SJSA1 (cell line): ENCODE measurements around the gene RTN4RL2. TPM values are rescaled to one million over a fixed set of nuclear protein-coding genes. Genes with fewer than 3 reads are reported as not detected.

ENCODE experiments used
- DNase-seq, 2 experiments: peaks; one replicate each; pipeline ENCODE4 v3.0.0-alpha.2; 2015 to 2020; ENCODE audit warnings: low spot score in 2 of 2, low read depth in 1 of 2
- H3K27ac ChIP-seq: fragments of 250-450 bp; sonication (Bioruptor Pico); 2 replicates; pipeline ENCODE4 v1.5.1; 2020; ENCODE audit warnings: mild to moderate bottlenecking, moderate library complexity
- H3K27me3 ChIP-seq: fragments of 250-450 bp; sonication (Bioruptor Pico); replicated peaks from 2 replicates; pipeline ENCODE4 v1.5.1; 2020; ENCODE audit warnings: mild to moderate bottlenecking, moderate library complexity
- H3K36me3 ChIP-seq: fragments of 250-450 bp; sonication (Bioruptor Pico); 2 replicates; pipeline ENCODE4 v1.5.1; 2020; ENCODE audit warnings: mild to moderate bottlenecking
- H3K4me1 ChIP-seq: fragments of 250-450 bp; sonication (Bioruptor Pico); replicated peaks from 2 replicates; pipeline ENCODE4 v1.6.1; 2021; ENCODE audit warnings: mild to moderate bottlenecking
- H3K4me3 ChIP-seq: fragments of 250-450 bp; sonication (Bioruptor Pico); 2 replicates; pipeline ENCODE4 v1.5.1; 2020; ENCODE audit warnings: mild to moderate bottlenecking
- H3K9me3 ChIP-seq: fragments of 250-450 bp; sonication (Bioruptor Pico); replicated peaks from 2 replicates; pipeline ENCODE4 v1.5.1; 2020; ENCODE audit warnings: mild to moderate bottlenecking
- total RNA-seq: library from RNA; depleted of rRNA; stranded (reverse); fragments of >200 nt; shearing (Covaris generic); gene quantifications from 2 replicates; pipeline ENCODE4 v1.2.3, GENCODE V29; 2014; rRNA removed

The RTN4RL2 gene
- not detected in 2 replicates for total RNA-seq

GRCh38 chr11:57460022-57460757 lies at the start of gene RTN4RL2:
Gene RTN4RL2, plus strand, starts transcription at chr11:57460528. Its CDS starts 338 bp downstream, at chr11:57460866.
- peak; percentile 32 to 68 for DNase-seq
- Histone ChIP-seq H3K27me3 (peaks cover 56% of the 10 kb centered on the region), H3K36me3 (no peaks in the 10 kb centered on the region), H3K9me3 (no peaks in the 10 kb centered on the region), H3K27ac (no peak within 1 kb of the TSS), H3K4me1 (peaks cover 31% of the 10 kb centered on the region), H3K4me3 (peak within 1 kb of the TSS; percentile 33)

- H3K9me3 ChIP-seq: no peaks in the 10 kb centered on the region
- peaks cover 81% of the 10 kb centered on the region for H3K36me3 ChIP-seq
- no peaks in the 10 kb centered on the region for H3K27me3 ChIP-seq
- DNase-seq: no peak
- H3K4me1 ChIP-seq: no peaks in the 10 kb centered on the region
- no peak overlapping the region for H3K27ac ChIP-seq
- no peak overlapping the region for H3K4me3 ChIP-seq
These were observed 46.6 kb upstream of the RTN4RL2 start for GRCh38 chr11:57413681-57414080.

GRCh38 chr11:57414612-57415212 lies 45.6 kb upstream of the RTN4RL2 start:
- peaks cover 73% of the 10 kb centered on the region for H3K36me3 ChIP-seq

GRCh38 chr11:57416436-57416835 lies 43.9 kb upstream of the RTN4RL2 start:
- H3K27me3 ChIP-seq: no peaks in the 10 kb centered on the region
- no peaks in the 10 kb centered on the region for H3K9me3 ChIP-seq
- no peaks in the 10 kb centered on the region for H3K4me1 ChIP-seq
- no peak overlapping the region for H3K4me3 ChIP-seq
- DNase-seq: no peak
- H3K27ac ChIP-seq: no peak overlapping the region
- peaks cover 65% of the 10 kb centered on the region for H3K36me3 ChIP-seq

More at GRCh38 chr11:57414612-57415212, 45.6 kb upstream of the RTN4RL2 start:
- Histone ChIP-seq H3K27ac (no peak overlapping the region), H3K27me3 (no peaks in the 10 kb centered on the region), H3K4me3 (no peak overlapping the region), H3K4me1 (no peaks in the 10 kb centered on the region), H3K9me3 (no peaks in the 10 kb centered on the region)
- no peak for DNase-seq

GRCh38 chr11:57417056-57417455 lies 43.3 kb upstream of the RTN4RL2 start:
- Histone ChIP-seq H3K4me1 (no peaks in the 10 kb centered on the region), H3K4me3 (no peak overlapping the region), H3K36me3 (peaks cover 64% of the 10 kb centered on the region), H3K27ac (no peak overlapping the region), H3K9me3 (no peaks in the 10 kb centered on the region), H3K27me3 (no peaks in the 10 kb centered on the region)
- DNase-seq: no peak

- Histone ChIP-seq H3K4me3 (no peak overlapping the region), H3K36me3 (peaks cover 61% of the 10 kb centered on the region), H3K9me3 (no peaks in the 10 kb centered on the region), H3K27me3 (no peaks in the 10 kb centered on the region), H3K4me1 (no peaks in the 10 kb centered on the region), H3K27ac (no peak overlapping the region)
- DNase-seq: no peak
These were observed 42.2 kb upstream of the RTN4RL2 start for GRCh38 chr11:57418131-57418530.

- Histone ChIP-seq H3K36me3 (peaks cover 60% of the 10 kb centered on the region), H3K27me3 (no peaks in the 10 kb centered on the region), H3K9me3 (no peaks in the 10 kb centered on the region), H3K4me3 (no peak overlapping the region), H3K4me1 (no peaks in the 10 kb centered on the region), H3K27ac (no peak overlapping the region)
- no peak for DNase-seq
These were observed 41.2 kb upstream of the RTN4RL2 start for GRCh38 chr11:57419146-57419545.

GRCh38 chr11:57421066-57421465 lies 39.3 kb upstream of the RTN4RL2 start:
- Histone ChIP-seq H3K4me3 (no peak overlapping the region), H3K36me3 (peaks cover 56% of the 10 kb centered on the region), H3K4me1 (peaks cover 15% of the 10 kb centered on the region), H3K27ac (no peak overlapping the region), H3K27me3 (no peaks in the 10 kb centered on the region), H3K9me3 (no peaks in the 10 kb centered on the region)
- DNase-seq: no peak

GRCh38 chr11:57421805-57422204 lies 38.5 kb upstream of the RTN4RL2 start:
- H3K4me3 ChIP-seq: no peak overlapping the region
- peaks cover 23% of the 10 kb centered on the region for H3K4me1 ChIP-seq
- H3K36me3 ChIP-seq: peaks cover 49% of the 10 kb centered on the region

GRCh38 chr11:57422669-57423068 lies 37.7 kb upstream of the RTN4RL2 start:
- peaks cover 31% of the 10 kb centered on the region for H3K4me1 ChIP-seq
- no peaks in the 10 kb centered on the region for H3K27me3 ChIP-seq
- peaks cover 40% of the 10 kb centered on the region for H3K36me3 ChIP-seq
- no peak for DNase-seq
- H3K27ac ChIP-seq: no peak overlapping the region
- no peak overlapping the region for H3K4me3 ChIP-seq
- H3K9me3 ChIP-seq: no peaks in the 10 kb centered on the region

More at GRCh38 chr11:57421805-57422204, 38.5 kb upstream of the RTN4RL2 start:
- no peak overlapping the region for H3K27ac ChIP-seq
- H3K9me3 ChIP-seq: no peaks in the 10 kb centered on the region
- no peak for DNase-seq
- H3K27me3 ChIP-seq: no peaks in the 10 kb centered on the region

- Histone ChIP-seq H3K27ac (no peak overlapping the region), H3K9me3 (no peaks in the 10 kb centered on the region), H3K36me3 (peaks cover 30% of the 10 kb centered on the region), H3K27me3 (no peaks in the 10 kb centered on the region), H3K4me1 (peaks cover 35% of the 10 kb centered on the region), H3K4me3 (no peak overlapping the region)
- DNase-seq: no peak
These were observed 36.1 kb upstream of the RTN4RL2 start for GRCh38 chr11:57424137-57424791.

GRCh38 chr11:57424792-57425564 lies 35.4 kb upstream of the RTN4RL2 start:
- Histone ChIP-seq H3K27ac (no peak overlapping the region), H3K36me3 (peaks cover 30% of the 10 kb centered on the region), H3K9me3 (no peaks in the 10 kb centered on the region), H3K4me3 (no peak overlapping the region), H3K4me1 (peaks cover 39% of the 10 kb centered on the region), H3K27me3 (no peaks in the 10 kb centered on the region)
- peak; percentile 53 to 66 for DNase-seq

GRCh38 chr11:57425565-57426438 lies 34.5 kb upstream of the RTN4RL2 start:
- no peak for DNase-seq
- Histone ChIP-seq H3K36me3 (peaks cover 27% of the 10 kb centered on the region), H3K4me1 (peaks cover 43% of the 10 kb centered on the region), H3K4me3 (peak overlapping the region; percentile 50; the same call in 1 of the 2 replicates), H3K27me3 (no peaks in the 10 kb centered on the region), H3K9me3 (no peaks in the 10 kb centered on the region), H3K27ac (no peak overlapping the region)
